Cardiac fibroblast (primary cell): Measurements from ENCODE around the gene ORM2.

Source experiments
- DNase-seq, 2 donors: peaks; one replicate each; pipeline versions ENCODE4 v3.0.0 to v3.0.0-alpha.2; 2010; ENCODE audit warnings: low read depth in 2 of 2
- H3K4me3 ChIP-seq, 2 donors: replicated peaks in 1 of 2; 1 replicate in 1 of 2; 2 replicates in 1 of 2; pipeline ENCODE4 v1.5.1; 2011; ENCODE audit warnings: low read depth in 2 of 2, low read length in 2 of 2, mild to moderate bottlenecking in 2 of 2, moderate library complexity in 1 of 2
- CTCF ChIP-seq: IDR thresholded peaks from one replicate; pipeline ENCODE4 v1.5.1; 2011; ENCODE audit warnings: low read depth, mild to moderate bottlenecking, low read length, inconsistent platforms

The ORM2 gene

GRCh38 chr9:114284316-114285060 lies 45.2 kb upstream of the ORM2 start:
- H3K4me3 ChIP-seq: no peak overlapping the region
- DNase-seq: no peak
- TF ChIP-seq CTCF: no peak

- no peak overlapping the region for H3K4me3 ChIP-seq
- peak; percentile 87 to 89 for DNase-seq
- peak; percentile 32 for TF ChIP-seq CTCF
These were observed 44.4 kb upstream of the ORM2 start for GRCh38 chr9:114285166-114285867.

GRCh38 chr9:114286146-114286679 lies 43.5 kb upstream of the ORM2 start:
- no peak for DNase-seq
- no peak for TF ChIP-seq CTCF
- no peak overlapping the region for H3K4me3 ChIP-seq

- DNase-seq: no peak
These were observed 42.5 kb upstream of the ORM2 start for GRCh38 chr9:114287001-114287762.

GRCh38 chr9:114287763-114288192 lies 41.9 kb upstream of the ORM2 start:
- H3K4me3 ChIP-seq: no peak overlapping the region
- TF ChIP-seq CTCF: no peak
- no peak for DNase-seq

More at GRCh38 chr9:114287001-114287762, 42.5 kb upstream of the ORM2 start:
- no peak for TF ChIP-seq CTCF
- H3K4me3 ChIP-seq: no peak overlapping the region

GRCh38 chr9:114288193-114289091 lies 41.2 kb upstream of the ORM2 start:
- peak; percentile 31 to 40 for DNase-seq
- H3K4me3 ChIP-seq: no peak overlapping the region
- TF ChIP-seq CTCF: no peak
